ENCODE results near the gene PCDHGA1.
"Not testable (repeated sequence)": the region's sequence is repeated elsewhere in the genome, so short reads cannot be mapped to it uniquely, and the experiment has no call there.

The PCDHGA1 gene

DNA sequence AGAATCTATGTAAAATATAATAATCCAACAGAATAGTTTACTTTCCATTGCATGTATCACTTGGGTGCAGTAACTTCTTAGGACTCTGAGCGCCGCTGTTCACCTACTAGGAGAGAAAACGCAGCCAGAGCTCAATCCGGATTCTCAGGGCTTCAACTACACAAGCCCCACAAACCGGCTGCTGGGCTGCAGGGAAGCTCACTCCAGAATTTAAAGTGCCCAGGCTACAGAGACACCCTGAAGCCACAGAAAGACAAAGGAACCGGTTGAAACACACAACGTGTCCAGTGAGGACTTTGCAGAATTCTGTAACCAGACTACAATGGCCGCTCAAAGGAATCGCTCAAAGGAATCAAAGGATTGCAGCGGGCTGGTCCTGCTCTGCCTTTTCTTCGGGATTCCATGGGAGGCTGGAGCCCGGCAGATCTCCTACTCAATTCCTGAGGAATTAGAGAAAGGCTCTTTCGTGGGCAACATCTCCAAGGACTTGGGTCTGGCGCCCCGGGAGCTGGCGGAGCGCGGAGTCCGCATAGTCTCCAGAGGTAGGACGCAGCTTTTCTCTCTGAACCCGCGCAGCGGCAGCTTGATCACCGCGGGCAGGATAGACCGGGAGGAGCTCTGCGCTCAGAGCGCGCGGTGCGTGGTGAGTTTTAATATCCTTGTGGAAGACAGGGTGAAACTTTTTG is 82.7 kb downstream of the PCDHGA1 start, which contains the start of gene PCDHGA10:
Gene PCDHGA10 (plus strand): TSS at position 134 of the 686 bp plus-strand sequence. CDS start 189 bp downstream, at position 323.
- peak; percentile 71 for DNase-seq (ENCODE audit: low spot score)

DNA sequence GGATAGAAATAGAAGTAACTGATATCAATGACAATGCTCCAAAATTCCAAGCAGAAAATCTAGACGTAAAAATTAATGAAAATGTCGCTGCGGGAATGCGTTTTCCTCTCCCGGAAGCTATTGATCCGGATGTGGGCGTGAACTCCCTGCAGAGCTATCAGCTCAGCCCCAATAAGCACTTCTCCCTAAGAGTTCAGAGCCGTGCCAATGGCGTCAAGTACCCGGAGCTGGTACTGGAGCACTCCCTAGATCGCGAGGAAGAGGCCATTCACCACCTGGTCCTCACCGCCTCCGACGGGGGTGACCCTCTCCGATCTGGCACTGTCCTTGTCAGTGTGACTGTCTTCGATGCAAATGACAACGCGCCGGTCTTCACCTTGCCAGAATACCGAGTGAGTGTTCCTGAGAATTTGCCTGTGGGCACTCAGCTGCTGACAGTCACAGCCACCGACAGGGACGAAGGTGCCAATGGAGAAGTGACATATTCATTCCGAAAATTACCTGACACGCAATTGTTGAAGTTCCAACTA is 83.3 kb downstream of the PCDHGA1 start:
- no peak for DNase-seq (ENCODE audit: low spot score)

DNA sequence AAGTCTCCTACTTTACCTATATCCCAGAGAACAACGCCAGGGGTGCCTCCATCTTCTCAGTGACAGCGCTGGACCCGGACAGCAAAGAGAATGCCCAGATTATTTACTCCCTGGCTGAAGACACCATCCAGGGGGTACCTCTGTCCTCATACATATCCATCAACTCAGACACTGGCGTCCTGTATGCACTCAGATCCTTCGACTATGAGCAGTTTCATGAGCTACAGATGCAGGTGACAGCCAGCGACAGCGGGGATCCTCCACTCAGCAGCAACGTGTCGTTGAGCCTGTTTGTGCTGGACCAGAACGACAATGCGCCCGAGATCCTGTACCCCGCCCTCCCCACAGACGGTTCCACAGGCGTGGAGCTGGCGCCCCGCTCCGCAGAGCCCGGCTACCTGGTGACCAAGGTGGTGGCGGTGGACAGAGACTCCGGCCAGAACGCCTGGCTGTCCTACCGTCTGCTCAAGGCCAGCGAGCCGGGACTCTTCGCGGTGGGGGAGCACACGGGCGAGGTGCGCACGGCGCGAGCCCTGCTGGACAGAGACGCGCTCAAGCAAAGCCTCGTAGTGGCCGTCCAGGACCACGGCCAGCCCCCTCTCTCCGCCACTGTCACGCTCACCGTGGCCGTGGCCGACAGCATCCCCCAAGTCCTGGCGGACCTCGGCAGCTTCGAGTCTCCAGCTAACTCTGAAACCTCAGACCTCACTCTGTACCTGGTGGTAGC is 84.4 kb downstream of the PCDHGA1 start:
- DNase-seq (ENCODE audit: low spot score): not testable (repeated sequence)

- DNase-seq (ENCODE audit: low spot score): not testable (repeated sequence)
These were observed 84.9 kb downstream of the PCDHGA1 start for GRCh38 chr5:141415275-141415618.

GRCh38 chr5:141417494-141418172 is 87.3 kb downstream of the PCDHGA1 start, which contains the start of gene PCDHGB7:
Gene PCDHGB7 (plus strand): TSS chr5:141417677. CDS start chr5:141417860, 183 bp downstream.
- peak; percentile 48 for DNase-seq (ENCODE audit: low spot score)

DNA sequence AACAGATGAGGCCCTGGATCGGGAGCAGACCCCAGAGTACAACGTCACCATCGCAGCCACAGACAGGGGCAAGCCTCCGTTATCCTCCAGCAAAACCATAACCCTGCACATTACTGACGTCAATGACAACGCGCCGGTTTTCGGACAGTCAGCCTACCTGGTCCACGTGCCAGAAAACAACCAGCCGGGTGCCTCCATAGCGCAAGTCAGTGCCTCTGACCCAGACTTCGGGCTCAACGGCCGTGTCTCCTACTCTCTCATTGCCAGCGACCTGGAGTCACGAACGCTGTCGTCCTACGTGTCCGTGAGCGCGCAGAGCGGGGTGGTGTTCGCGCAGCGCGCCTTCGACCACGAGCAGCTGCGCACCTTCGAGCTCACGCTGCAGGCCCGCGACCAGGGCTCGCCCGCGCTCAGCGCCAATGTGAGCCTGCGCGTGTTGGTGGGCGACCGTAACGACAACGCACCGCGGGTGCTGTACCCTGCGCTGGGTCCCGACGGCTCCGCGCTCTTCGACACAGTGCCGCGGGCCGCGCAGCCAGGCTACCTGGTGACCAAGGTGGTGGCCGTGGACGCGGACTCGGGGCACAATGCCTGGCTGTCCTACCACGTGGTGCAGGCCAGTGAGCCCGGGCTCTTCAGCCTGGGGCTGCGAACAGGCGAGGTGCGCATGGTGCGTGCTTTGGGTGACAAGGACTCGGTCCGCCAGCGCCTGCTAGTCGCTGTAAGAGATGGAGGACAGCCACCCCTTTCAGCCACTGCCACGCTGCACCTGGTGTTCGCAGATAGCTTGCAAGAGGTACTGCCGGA is 89.0 kb downstream of the PCDHGA1 start:
- DNase-seq (ENCODE audit: low spot score): no peak

DNA sequence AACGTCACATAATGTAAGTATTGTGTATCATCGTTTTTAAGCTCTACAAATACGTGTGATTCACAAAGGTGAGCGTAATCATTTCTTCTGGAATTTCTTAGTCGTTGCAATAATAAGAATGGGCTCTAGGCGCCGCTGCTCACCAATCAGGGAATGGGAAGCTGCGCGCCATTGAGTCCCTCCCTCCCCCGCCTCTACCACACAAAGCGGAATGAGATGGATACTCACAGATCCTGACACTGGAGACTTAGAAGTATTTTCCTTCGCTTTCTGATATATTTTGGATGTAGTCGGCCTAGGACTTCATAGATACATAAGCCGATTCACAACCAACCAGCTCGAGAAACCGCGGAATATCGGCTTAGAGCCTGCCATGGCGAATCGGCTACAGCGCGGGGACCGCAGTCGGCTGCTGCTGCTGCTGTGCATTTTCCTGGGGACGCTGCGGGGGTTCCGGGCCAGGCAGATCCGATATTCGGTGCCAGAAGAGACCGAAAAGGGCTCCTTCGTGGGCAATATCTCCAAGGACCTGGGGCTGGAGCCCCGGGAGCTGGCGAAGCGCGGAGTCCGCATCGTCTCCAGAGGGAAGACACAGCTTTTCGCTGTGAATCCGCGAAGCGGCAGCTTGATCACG is 90.7 kb downstream of the PCDHGA1 start, which contains the start of gene PCDHGA11:
Gene PCDHGA11 (plus strand): TSS at position 197 of the 634 bp plus-strand sequence. CDS start 177 bp downstream, at position 374.
- no peak for DNase-seq (ENCODE audit: low spot score)

DNA sequence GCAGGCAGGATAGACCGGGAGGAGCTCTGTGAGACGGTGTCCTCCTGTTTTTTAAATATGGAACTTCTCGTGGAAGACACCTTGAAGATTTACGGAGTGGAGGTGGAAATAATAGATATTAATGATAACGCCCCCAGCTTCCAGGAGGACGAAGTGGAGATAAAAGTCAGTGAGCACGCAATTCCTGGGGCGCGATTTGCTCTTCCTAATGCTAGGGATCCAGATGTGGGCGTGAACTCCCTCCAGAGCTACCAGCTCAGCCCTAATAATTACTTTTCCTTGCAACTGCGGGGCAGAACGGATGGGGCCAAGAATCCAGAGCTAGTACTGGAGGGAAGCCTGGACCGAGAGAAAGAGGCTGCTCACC is 91.2 kb downstream of the PCDHGA1 start:
- DNase-seq (ENCODE audit: low spot score): no peak

- DNase-seq (ENCODE audit: low spot score): no peak
These were observed 92.5 kb downstream of the PCDHGA1 start for GRCh38 chr5:141422742-141423291.

DNA sequence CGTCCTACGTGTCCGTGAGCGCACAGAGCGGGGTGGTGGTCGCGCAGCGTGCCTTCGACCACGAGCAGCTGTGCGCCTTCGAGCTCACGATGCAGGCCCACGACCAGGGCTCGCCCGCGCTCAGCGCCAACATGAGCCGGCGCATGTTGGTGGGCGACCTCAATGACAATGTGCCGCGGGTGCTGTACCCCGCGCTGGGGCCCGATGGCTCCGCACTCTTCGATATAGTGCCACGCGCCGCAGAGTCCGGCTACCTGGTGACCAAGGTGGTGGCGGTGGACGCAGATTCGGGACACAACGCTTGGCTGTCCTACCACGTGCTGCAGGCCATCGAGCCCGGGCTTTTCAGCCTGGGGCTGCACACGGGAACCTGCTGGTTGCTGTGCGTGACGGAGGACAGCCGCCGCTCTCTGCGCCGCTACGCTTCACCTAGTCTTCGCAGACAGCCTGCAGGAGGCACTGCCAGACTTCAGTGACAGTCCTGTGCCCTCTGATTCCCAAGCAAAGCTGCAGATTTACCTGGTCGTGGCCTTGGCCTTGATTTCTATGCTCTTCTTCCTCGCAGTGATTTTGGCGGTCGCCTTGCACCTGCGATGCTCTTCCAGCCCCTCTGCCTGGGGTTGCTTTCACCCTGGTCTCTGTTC is 97.6 kb downstream of the PCDHGA1 start:
- no peak for DNase-seq (ENCODE audit: low spot score)

DNA sequence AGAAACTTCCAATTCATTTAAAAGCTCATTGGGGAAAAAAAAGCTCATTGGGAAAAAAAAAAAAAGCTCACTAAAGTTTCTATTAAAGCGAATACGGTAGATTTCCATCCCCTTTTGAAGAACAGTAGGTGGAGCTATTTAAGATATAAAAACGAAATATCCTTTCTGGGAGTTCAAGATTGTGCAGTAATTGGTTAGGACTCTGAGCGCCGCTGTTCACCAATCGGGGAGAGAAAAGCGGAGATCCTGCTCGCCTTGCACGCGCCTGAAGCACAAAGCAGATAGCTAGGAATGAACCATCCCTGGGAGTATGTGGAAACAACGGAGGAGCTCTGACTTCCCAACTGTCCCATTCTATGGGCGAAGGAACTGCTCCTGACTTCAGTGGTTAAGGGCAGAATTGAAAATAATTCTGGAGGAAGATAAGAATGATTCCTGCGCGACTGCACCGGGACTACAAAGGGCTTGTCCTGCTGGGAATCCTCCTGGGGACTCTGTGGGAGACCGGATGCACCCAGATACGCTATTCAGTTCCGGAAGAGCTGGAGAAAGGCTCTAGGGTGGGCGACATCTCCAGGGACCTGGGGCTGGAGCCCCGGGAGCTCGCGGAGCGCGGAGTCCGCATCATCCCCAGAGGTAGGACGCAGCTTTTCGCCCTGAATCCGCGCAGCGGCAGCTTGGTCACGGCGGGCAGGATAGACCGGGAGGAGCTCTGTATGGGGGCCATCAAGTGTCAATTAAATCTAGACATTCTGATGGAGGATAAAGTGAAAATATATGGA is 100.2 kb downstream of the PCDHGA1 start, which contains the start of gene PCDHGA12:
Gene PCDHGA12 (plus strand): TSS at position 176 of the 782 bp plus-strand sequence. CDS start 253 bp downstream, at position 429.
- no peak for DNase-seq (ENCODE audit: low spot score)

DNA sequence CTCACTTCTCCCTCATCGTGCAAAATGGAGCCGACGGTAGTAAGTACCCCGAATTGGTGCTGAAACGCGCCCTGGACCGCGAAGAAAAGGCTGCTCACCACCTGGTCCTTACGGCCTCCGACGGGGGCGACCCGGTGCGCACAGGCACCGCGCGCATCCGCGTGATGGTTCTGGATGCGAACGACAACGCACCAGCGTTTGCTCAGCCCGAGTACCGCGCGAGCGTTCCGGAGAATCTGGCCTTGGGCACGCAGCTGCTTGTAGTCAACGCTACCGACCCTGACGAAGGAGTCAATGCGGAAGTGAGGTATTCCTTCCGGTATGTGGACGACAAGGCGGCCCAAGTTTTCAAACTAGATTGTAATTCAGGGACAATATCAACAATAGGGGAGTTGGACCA is 101.0 kb downstream of the PCDHGA1 start:
- DNase-seq (ENCODE audit: low spot score): no peak

- DNase-seq (ENCODE audit: low spot score): not testable (repeated sequence)
These were observed 102.0 kb downstream of the PCDHGA1 start for GRCh38 chr5:141432308-141432707.

DNA sequence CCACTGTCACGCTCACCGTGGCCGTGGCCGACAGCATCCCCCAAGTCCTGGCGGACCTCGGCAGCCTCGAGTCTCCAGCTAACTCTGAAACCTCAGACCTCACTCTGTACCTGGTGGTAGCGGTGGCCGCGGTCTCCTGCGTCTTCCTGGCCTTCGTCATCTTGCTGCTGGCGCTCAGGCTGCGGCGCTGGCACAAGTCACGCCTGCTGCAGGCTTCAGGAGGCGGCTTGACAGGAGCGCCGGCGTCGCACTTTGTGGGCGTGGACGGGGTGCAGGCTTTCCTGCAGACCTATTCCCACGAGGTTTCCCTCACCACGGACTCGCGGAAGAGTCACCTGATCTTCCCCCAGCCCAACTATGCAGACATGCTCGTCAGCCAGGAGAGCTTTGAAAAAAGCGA is 102.4 kb downstream of the PCDHGA1 start:
- DNase-seq (ENCODE audit: low spot score): not testable (repeated sequence)

DNA sequence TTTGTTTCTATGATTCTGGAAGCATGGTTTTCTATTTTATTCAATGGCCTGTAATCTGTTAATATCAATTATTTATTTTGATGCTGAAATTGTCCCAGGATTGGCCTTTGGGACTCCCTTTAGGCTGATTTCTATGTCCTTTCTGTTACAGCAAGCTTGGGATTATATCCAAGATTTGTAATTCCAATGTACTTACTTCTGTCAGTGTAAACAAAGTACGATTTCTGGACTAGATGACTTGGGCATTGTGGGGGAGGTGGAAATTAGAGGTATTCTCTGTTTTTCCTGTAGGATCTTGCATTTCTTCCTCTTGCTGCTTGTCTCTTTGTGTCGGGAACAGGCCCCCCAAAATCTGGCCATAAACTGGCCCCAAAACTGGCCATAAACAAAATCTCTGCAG is 103.7 kb downstream of the PCDHGA1 start:
- DNase-seq (ENCODE audit: low spot score): no peak

DNA sequence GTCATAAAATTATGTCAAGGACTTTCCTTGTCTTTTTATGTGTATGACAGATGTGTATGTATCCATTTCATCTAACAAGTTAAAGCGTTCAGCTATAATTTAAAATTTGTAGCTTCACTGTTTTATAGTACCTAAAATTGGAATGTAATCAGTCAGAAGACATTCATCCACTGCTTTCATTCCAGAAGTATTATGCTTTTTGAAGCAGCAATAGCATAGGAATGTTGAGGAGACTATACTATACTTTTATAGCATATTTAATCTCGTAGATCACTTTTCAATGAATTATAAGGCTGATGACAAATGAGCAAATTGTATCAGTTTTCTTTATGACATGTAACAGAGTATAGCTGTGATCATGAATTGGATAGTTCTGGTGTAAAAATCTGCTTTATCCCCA is 106.9 kb downstream of the PCDHGA1 start:
- no peak for DNase-seq (ENCODE audit: low spot score)

DNA sequence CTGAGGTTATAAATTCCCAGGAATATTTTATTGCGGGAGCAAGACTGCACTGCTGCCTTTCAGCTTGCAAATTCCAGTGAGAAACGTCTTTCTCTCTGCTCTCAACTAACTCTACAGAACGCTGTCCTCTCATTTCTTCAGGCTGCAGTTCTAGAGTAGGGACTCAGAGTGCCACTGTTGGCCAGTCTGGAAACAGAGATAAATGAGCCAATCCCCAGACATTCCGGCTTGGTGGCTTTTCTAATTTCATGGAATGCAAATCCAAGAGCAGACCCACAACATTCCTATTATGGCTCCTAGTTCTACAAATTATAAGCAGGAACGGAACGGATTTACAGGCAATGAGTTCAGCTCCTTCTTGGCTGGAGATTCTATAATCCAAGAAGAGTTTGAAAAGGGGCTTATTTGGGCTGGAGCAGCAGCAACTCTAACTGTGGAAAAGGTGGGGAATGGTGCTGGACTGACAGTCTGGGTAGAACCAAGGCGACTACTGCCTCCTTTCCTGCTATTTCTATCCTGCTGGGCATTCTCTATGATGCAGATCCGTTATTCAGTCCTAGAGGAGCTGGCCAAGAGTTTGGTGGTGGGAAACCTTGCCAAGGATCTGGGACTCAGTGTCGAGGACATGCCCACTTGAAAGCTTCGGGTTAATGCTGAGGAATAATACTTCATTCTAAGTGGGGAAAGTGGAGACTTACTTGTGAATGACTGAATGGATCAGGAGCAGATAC is 109.3 kb downstream of the PCDHGA1 start:
- DNase-seq (ENCODE audit: low spot score): no peak

- no peak for DNase-seq (ENCODE audit: low spot score)
These were observed 110.0 kb downstream of the PCDHGA1 start for GRCh38 chr5:141440341-141440740.
